Karpas-422 (cell line): ENCODE data around the gene PIGQ. TPM values are rescaled to one million over a fixed set of nuclear protein-coding genes. Genes with fewer than 3 reads are reported as not detected.

Experiments used
- DNase-seq: peaks from one replicate; pipeline ENCODE4 v3.0.0-alpha.2; 2015
- H2AFZ ChIP-seq: fragments of 200-600 bp; sonication (generic); 2 replicates; pipeline ENCODE4 v1.6.1; 2014; ENCODE audit warnings: antibody characterized with exemption, low read length, mixed read lengths
- H3K27ac ChIP-seq: fragments of 200-600 bp; sonication (generic); 2 replicates; pipeline ENCODE4 v1.5.1; 2014; ENCODE audit warnings: mild to moderate bottlenecking, low read length, moderate library complexity
- H3K27me3 ChIP-seq: fragments of 200-600 bp; sonication (generic); 2 replicates; pipeline ENCODE4 v1.6.1; 2014; ENCODE audit warnings: low read length, mixed read lengths
- H3K36me3 ChIP-seq: fragments of 200-600 bp; sonication (generic); 2 replicates; pipeline ENCODE4 v1.6.1; 2014; ENCODE audit warnings: low read length, mixed read lengths; ENCODE audit not compliant: insufficient read depth
- H3K4me1 ChIP-seq: fragments of 200-600 bp; sonication (generic); 2 replicates; pipeline ENCODE4 v1.6.1; 2014; ENCODE audit warnings: mild to moderate bottlenecking, low read length, mixed read lengths
- H3K4me2 ChIP-seq: fragments of 200-600 bp; sonication (generic); 2 replicates; pipeline ENCODE4 v1.6.1; 2014; ENCODE audit warnings: low read length, low read depth, mild to moderate bottlenecking; ENCODE audit not compliant: poor library complexity, severe bottlenecking
- H3K4me3 ChIP-seq: fragments of 200-600 bp; sonication (generic); 2 replicates; pipeline ENCODE4 v1.5.1; 2014; ENCODE audit warnings: mild to moderate bottlenecking, antibody characterized with exemption, low read length, mixed read lengths
- H3K79me2 ChIP-seq: fragments of 200-600 bp; sonication (generic); 2 replicates; pipeline ENCODE4 v1.6.1; 2014; ENCODE audit warnings: mild to moderate bottlenecking, low read length, mixed read lengths
- H3K9ac ChIP-seq: fragments of 200-600 bp; sonication (generic); 2 replicates; pipeline ENCODE4 v1.6.0; 2014; ENCODE audit warnings: low read length
- H3K9me2 ChIP-seq: fragments of 200-600 bp; sonication (generic), shearing (Covaris generic); replicated peaks from 2 replicates; pipeline ENCODE4 v1.6.0; 2014; ENCODE audit warnings: mild to moderate bottlenecking, low read length, moderate library complexity; ENCODE audit not compliant: insufficient read depth
- H3K9me3 ChIP-seq: fragments of 300-700, 200-600 bp; sonication (generic); 2 replicates; pipeline ENCODE4 v1.6.1; 2014; ENCODE audit warnings: low read length, mixed read lengths
- H4K20me1 ChIP-seq: fragments of 200-600 bp; sonication (generic); 2 replicates; pipeline ENCODE4 v1.6.1; 2014; ENCODE audit warnings: mild to moderate bottlenecking, antibody characterized with exemption, low read length, low read depth; ENCODE audit not compliant: insufficient read depth
- total RNA-seq: library from RNA; depleted of rRNA; stranded (reverse); fragments of >200 nt; shearing (Covaris generic); gene quantifications from 2 replicates; pipeline ENCODE4 v1.2.3, GENCODE V29; 2014; ENCODE audit warnings: low replicate concordance

Gene PIGQ
- total RNA-seq, 1 experiment from 2014 or later = 35.7 TPM

DNA sequence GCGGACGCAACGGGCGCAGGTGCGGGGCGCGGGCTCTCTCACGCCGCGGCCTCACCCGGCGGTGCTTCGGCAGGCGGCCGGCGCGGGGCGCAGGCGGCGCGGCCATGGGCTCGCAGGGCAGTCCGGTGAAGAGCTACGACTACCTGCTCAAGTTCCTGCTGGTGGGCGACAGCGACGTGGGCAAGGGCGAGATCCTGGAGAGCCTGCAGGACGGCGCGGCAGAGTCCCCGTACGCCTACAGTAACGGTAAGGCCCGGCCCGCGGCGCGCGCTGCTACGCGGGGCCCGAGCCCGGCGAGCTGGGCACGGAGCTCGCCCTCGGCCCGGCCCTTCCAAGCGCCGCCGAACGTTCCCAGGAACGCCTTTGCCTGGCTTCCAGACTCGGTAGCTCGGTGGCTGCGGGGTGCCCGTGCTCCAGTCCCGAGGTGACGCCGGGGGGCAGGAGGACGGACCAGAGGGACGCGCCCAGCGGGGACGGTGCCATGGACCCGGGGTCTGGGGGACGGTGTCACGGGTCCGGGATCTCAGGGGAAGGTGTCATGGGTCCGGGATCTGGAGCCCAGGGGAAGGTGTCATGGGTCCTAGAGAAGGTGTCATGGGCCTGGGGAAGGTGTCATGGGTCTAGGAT lies 20.5 kb downstream of the PIGQ start:
- Histone ChIP-seq H3K4me1 (peaks cover 45% of the 10 kb centered on the region), H4K20me1 (peaks cover 46% of the 10 kb centered on the region), H3K9me3 (no peaks in the 10 kb centered on the region), H3K27me3 (no peaks in the 10 kb centered on the region), H3K79me2 (peaks cover 15% of the 10 kb centered on the region; the same call in 1 of the 2 replicates), H3K9me2 (no peaks in the 10 kb centered on the region), H3K27ac (no peak overlapping the region), H3K4me2 (peak overlapping the region; percentile 88), H3K9ac (peak overlapping the region; percentile 88), H3K4me3 (peak overlapping the region; percentile 86), H3K36me3 (no peaks in the 10 kb centered on the region), H2AFZ (no peak overlapping the region; the same call in 1 of the 2 replicates)
- DNase-seq = no peak

GRCh38 chr16:590815-591200 lies 21.0 kb downstream of the PIGQ start:
- H3K27me3 ChIP-seq = no peaks in the 10 kb centered on the region
- H4K20me1 ChIP-seq = peaks cover 46% of the 10 kb centered on the region
- no peaks in the 10 kb centered on the region for H3K36me3 ChIP-seq
- peak overlapping the region; percentile 88 for H3K4me2 ChIP-seq
- H3K4me1 ChIP-seq = peaks cover 45% of the 10 kb centered on the region
- peak overlapping the region; percentile 86 for H3K4me3 ChIP-seq
- H3K27ac ChIP-seq = no peak overlapping the region
- H2AFZ ChIP-seq = no peak overlapping the region
- H3K9ac ChIP-seq = peak overlapping the region; percentile 88
- DNase-seq = no peak
- no peaks in the 10 kb centered on the region for H3K9me2 ChIP-seq
- peaks cover 16% of the 10 kb centered on the region for H3K79me2 ChIP-seq
- H3K9me3 ChIP-seq = no peaks in the 10 kb centered on the region

DNA sequence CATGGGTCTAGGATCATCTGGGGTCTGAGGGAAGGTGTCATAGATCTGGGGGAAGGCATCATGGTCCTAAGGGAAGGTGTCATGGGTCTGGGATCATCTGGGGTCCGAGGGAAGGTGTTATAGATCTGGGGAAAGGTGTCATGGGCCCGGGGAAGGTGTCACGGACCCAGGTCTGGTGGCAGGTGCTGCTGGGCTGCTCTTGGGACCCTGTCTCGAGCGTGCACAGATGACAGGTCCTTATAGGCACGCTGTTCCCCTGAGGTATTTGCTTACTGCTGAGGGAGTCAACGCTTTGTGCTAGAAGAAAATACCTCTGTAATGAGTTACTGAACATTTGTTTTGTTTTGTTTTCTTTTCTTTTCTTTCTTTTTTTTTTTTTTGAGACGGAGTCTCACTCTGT lies 21.5 kb downstream of the PIGQ start:
- Histone ChIP-seq H3K9me2 (no peaks in the 10 kb centered on the region), H3K4me3 (no peak overlapping the region; the same call in 1 of the 2 replicates), H3K27ac (no peak overlapping the region), H3K4me2 (peak overlapping the region; percentile 88), H3K4me1 (peaks cover 45% of the 10 kb centered on the region), H3K79me2 (peaks cover 20% of the 10 kb centered on the region), H3K27me3 (no peaks in the 10 kb centered on the region), H4K20me1 (peaks cover 46% of the 10 kb centered on the region), H3K9ac (no peak overlapping the region), H2AFZ (no peak overlapping the region), H3K36me3 (no peaks in the 10 kb centered on the region), H3K9me3 (no peaks in the 10 kb centered on the region)
- no peak for DNase-seq

- Histone ChIP-seq H3K4me3 (no peak overlapping the region), H3K4me2 (no peak overlapping the region), H3K36me3 (no peaks in the 10 kb centered on the region), H3K27ac (no peak overlapping the region), H3K9me3 (no peaks in the 10 kb centered on the region), H3K79me2 (peaks cover 22% of the 10 kb centered on the region), H2AFZ (no peak overlapping the region), H4K20me1 (peaks cover 40% of the 10 kb centered on the region), H3K9me2 (no peaks in the 10 kb centered on the region), H3K4me1 (peaks cover 45% of the 10 kb centered on the region), H3K27me3 (no peaks in the 10 kb centered on the region), H3K9ac (peak overlapping the region; percentile 36; the same call in 1 of the 2 replicates)
- peak; percentile 27 for DNase-seq
Observed at GRCh38 chr16:591892-592517, 22.2 kb downstream of the PIGQ start.

- Histone ChIP-seq H3K27ac (no peak overlapping the region), H3K9ac (peak overlapping the region; percentile 11; the same call in 1 of the 2 replicates), H3K4me2 (peak overlapping the region; percentile 24), H4K20me1 (peaks cover 40% of the 10 kb centered on the region), H3K9me2 (no peaks in the 10 kb centered on the region), H3K9me3 (no peaks in the 10 kb centered on the region), H3K79me2 (peaks cover 22% of the 10 kb centered on the region), H2AFZ (no peak overlapping the region), H3K4me3 (no peak overlapping the region), H3K36me3 (no peaks in the 10 kb centered on the region), H3K27me3 (no peaks in the 10 kb centered on the region), H3K4me1 (peaks cover 39% of the 10 kb centered on the region)
- no peak for DNase-seq
Observed at GRCh38 chr16:592518-593306, 22.9 kb downstream of the PIGQ start.

DNA sequence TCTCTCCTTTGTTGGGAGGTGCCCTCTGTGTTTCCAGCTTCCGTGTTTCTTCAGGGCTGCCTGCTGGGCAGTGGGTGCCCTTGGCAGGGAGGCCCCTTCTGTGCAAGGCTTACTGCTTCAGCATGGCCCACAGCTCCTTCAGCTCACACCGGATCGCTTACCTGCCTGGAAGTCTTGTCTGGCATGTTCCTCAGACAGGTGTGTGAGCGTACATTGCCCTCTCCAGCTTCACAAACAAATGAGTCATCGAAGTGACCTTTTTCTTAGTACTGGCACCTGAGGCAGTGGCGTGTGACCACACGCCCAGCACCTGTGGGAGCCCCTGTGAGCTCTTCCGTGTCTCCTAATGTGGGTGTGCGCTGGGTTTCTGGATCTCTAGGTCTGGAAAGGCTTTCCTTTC lies 23.6 kb downstream of the PIGQ start:
- no peak for DNase-seq
- Histone ChIP-seq H3K9me2 (no peaks in the 10 kb centered on the region), H3K36me3 (no peaks in the 10 kb centered on the region), H3K4me2 (peak overlapping the region; percentile 24), H3K79me2 (peaks cover 16% of the 10 kb centered on the region), H3K27me3 (no peaks in the 10 kb centered on the region), H3K9ac (peak overlapping the region; percentile 11; the same call in 1 of the 2 replicates), H3K9me3 (no peaks in the 10 kb centered on the region), H3K4me3 (no peak overlapping the region), H3K4me1 (peaks cover 33% of the 10 kb centered on the region), H2AFZ (no peak overlapping the region), H4K20me1 (peaks cover 40% of the 10 kb centered on the region), H3K27ac (no peak overlapping the region)

DNA sequence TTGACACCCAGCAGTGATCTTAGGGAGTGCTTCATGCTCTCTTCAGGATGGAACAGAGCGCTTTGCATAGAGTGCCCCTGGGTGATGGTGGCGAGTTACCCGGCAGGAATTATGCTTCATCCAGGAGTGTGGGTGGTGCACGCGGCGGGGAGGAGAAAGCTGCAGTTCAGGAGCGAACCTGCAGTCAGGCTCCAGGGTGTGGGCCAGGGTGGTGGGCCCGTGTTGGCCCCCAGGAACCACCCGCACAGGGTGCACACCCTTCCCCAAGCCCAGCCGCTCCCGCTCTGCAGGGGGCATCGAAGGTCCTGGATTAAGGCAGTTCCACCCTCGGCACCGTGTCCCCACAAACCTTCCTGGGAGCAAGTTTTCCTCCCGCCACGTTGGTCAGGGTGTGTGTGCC lies 24.0 kb downstream of the PIGQ start:
- Histone ChIP-seq H4K20me1 (peaks cover 40% of the 10 kb centered on the region), H3K79me2 (peaks cover 16% of the 10 kb centered on the region), H3K36me3 (no peaks in the 10 kb centered on the region), H3K27ac (no peak overlapping the region), H2AFZ (no peak overlapping the region), H3K4me1 (peaks cover 33% of the 10 kb centered on the region), H3K4me3 (no peak overlapping the region), H3K9me3 (no peaks in the 10 kb centered on the region), H3K4me2 (peak overlapping the region; percentile 24), H3K27me3 (no peaks in the 10 kb centered on the region), H3K9ac (peak overlapping the region; percentile 11; the same call in 1 of the 2 replicates), H3K9me2 (no peaks in the 10 kb centered on the region)
- peak; percentile 27 for DNase-seq

DNA sequence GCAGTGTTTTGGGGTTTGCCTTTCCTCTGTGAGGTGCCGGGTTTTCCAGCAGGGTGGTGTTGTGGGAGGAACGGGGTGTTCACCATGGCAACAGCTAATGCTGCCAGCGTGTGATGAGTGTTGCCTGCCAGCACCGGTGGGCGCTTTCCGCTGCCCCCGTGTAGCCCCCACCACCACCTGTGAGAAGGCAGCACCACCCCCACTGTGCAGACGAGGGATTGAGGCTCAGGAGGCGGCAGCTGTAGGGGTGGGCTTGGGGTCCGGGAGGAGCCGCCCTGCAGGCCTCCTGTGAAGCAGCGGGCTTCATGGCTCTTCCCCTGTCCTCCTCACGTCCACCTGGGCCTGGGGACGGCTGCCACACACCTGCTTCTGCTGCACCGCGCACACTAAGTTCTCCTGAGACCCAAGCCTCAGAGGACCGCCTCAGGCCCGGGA lies 25.3 kb downstream of the PIGQ start:
- DNase-seq = peak; percentile 26
- H3K27me3 ChIP-seq = no peaks in the 10 kb centered on the region
- peaks cover 16% of the 10 kb centered on the region for H3K79me2 ChIP-seq
- peaks cover 36% of the 10 kb centered on the region for H3K4me1 ChIP-seq
- H3K9me3 ChIP-seq = no peaks in the 10 kb centered on the region
- no peak overlapping the region for H2AFZ ChIP-seq
- no peaks in the 10 kb centered on the region for H3K9me2 ChIP-seq
- H4K20me1 ChIP-seq = peaks cover 42% of the 10 kb centered on the region
- no peak overlapping the region for H3K4me3 ChIP-seq
- H3K4me2 ChIP-seq = no peak overlapping the region
- H3K9ac ChIP-seq = no peak overlapping the region
- 0 out of 2 replicates have a peak, but pooled peaks cover 2% of the 10 kb centered on the region for H3K36me3 ChIP-seq
- no peak overlapping the region for H3K27ac ChIP-seq
